ENCODE results near the gene VSTM4.

- TF ChIP-seq EZH2phosphoT487 (IDR thresholded peaks at IDR 0.05; ENCODE audit: insufficient read depth, low read depth) (no peak), EZH2 (IDR thresholded peaks at IDR 0.05; ENCODE audit: insufficient read depth, poor library complexity, severe bottlenecking) (no peak)
These were observed 23.7 kb downstream of the VSTM4 start for GRCh38 chr10:49091450-49092210.
